ENCODE measurements around the gene GJB2. TPM values are rescaled to one million over a fixed set of nuclear protein-coding genes. Genes with fewer than 3 reads are reported as not detected.

GJB2 gene
- 0.44 TPM in 1 of 2 replicates, not detected in the other for total RNA-seq (2012; rRNA removed)

- Histone ChIP-seq H3K4me3 (ENCODE audit: low read length) (peak within 1 kb of the TSS; percentile 49), H3K36me3 (ENCODE audit: insufficient read depth, low read length) (no peaks in the 10 kb centered on the region), H3K27me3 (ENCODE audit: control insufficient read depth, insufficient read depth, low read length) (peaks cover 78% of the 10 kb centered on the region), H3K4me2 (ENCODE audit: low read length) (peak within 1 kb of the TSS; percentile 85), H3K4me1 (ENCODE audit: control insufficient read depth, insufficient read depth, low read length) (peaks cover 7% of the 10 kb centered on the region), H3K9ac (ENCODE audit: low read depth, low read length) (no peak within 1 kb of the TSS), H3K9me3 (replicated peaks; ENCODE audit: low read length) (no peaks in the 10 kb centered on the region)
Observed at GRCh38 chr13:20192836-20193161, at the start of gene GJB2. TSS of gene GJB2 (minus strand) at chr13:20192938. CDS start at chr13:20189581, 3,357 bp downstream.

GRCh38 chr13:20241593-20241992 is 48.9 kb upstream of the GJB2 start:
- H3K36me3 ChIP-seq (ENCODE audit: insufficient read depth, low read length) = no peaks in the 10 kb centered on the region
- H3K4me3 ChIP-seq (ENCODE audit: low read length) = no peak overlapping the region
- peaks cover 43% of the 10 kb centered on the region for H3K27me3 ChIP-seq (ENCODE audit: control insufficient read depth, insufficient read depth, low read length)

GRCh38 chr13:20239748-20240147 is 47.0 kb upstream of the GJB2 start:
- Histone ChIP-seq H3K4me2 (ENCODE audit: low read length) (no peak overlapping the region), H3K4me1 (ENCODE audit: control insufficient read depth, insufficient read depth, low read length) (no peaks in the 10 kb centered on the region), H3K36me3 (ENCODE audit: insufficient read depth, low read length) (no peaks in the 10 kb centered on the region), H3K9me3 (replicated peaks; ENCODE audit: low read length) (no peaks in the 10 kb centered on the region), H3K4me3 (ENCODE audit: low read length) (no peak overlapping the region), H3K9ac (ENCODE audit: low read depth, low read length) (no peak overlapping the region), H3K27me3 (ENCODE audit: control insufficient read depth, insufficient read depth, low read length) (peaks cover 55% of the 10 kb centered on the region)

More at GRCh38 chr13:20241593-20241992, 48.9 kb upstream of the GJB2 start:
- Histone ChIP-seq H3K4me2 (ENCODE audit: low read length) (no peak overlapping the region), H3K4me1 (ENCODE audit: control insufficient read depth, insufficient read depth, low read length) (no peaks in the 10 kb centered on the region), H3K9ac (ENCODE audit: low read depth, low read length) (no peak overlapping the region), H3K9me3 (replicated peaks; ENCODE audit: low read length) (no peaks in the 10 kb centered on the region)

- no peak overlapping the region for H3K9ac ChIP-seq (ENCODE audit: low read depth, low read length)
- H3K4me2 ChIP-seq (ENCODE audit: low read length) = no peak overlapping the region
- H3K4me1 ChIP-seq (ENCODE audit: control insufficient read depth, insufficient read depth, low read length) = peaks cover 5% of the 10 kb centered on the region
- peaks cover 75% of the 10 kb centered on the region for H3K27me3 ChIP-seq (ENCODE audit: control insufficient read depth, insufficient read depth, low read length)
- no peaks in the 10 kb centered on the region for H3K36me3 ChIP-seq (ENCODE audit: insufficient read depth, low read length)
- H3K4me3 ChIP-seq (ENCODE audit: low read length) = no peak overlapping the region
- no peaks in the 10 kb centered on the region for H3K9me3 ChIP-seq (replicated peaks; ENCODE audit: low read length)
Observed at GRCh38 chr13:20232556-20233277, 40.0 kb upstream of the GJB2 start.

GRCh38 chr13:20231839-20232555 is 39.3 kb upstream of the GJB2 start, which contains the start of gene GJB6:
TSS of gene GJB6 (minus strand) at chr13:20232319. CDS start at chr13:20223480, 8,839 bp downstream.
- H3K27me3 ChIP-seq (ENCODE audit: control insufficient read depth, insufficient read depth, low read length) = peaks cover 76% of the 10 kb centered on the region
- peak within 1 kb of the TSS; percentile 25 for H3K4me2 ChIP-seq (ENCODE audit: low read length)
- H3K9ac ChIP-seq (ENCODE audit: low read depth, low read length) = no peak within 1 kb of the TSS
- no peak within 1 kb of the TSS for H3K4me3 ChIP-seq (ENCODE audit: low read length)
- no peaks in the 10 kb centered on the region for H3K9me3 ChIP-seq (replicated peaks; ENCODE audit: low read length)
- H3K4me1 ChIP-seq (ENCODE audit: control insufficient read depth, insufficient read depth, low read length) = peaks cover 5% of the 10 kb centered on the region
- no peaks in the 10 kb centered on the region for H3K36me3 ChIP-seq (ENCODE audit: insufficient read depth, low read length)

- peaks cover 5% of the 10 kb centered on the region for H3K4me1 ChIP-seq (ENCODE audit: control insufficient read depth, insufficient read depth, low read length)
- peak overlapping the region; percentile 25 for H3K4me2 ChIP-seq (ENCODE audit: low read length)
- peaks cover 80% of the 10 kb centered on the region for H3K27me3 ChIP-seq (ENCODE audit: control insufficient read depth, insufficient read depth, low read length)
- no peaks in the 10 kb centered on the region for H3K36me3 ChIP-seq (ENCODE audit: insufficient read depth, low read length)
- H3K4me3 ChIP-seq (ENCODE audit: low read length) = no peak overlapping the region
- H3K9ac ChIP-seq (ENCODE audit: low read depth, low read length) = no peak overlapping the region
- H3K9me3 ChIP-seq (replicated peaks; ENCODE audit: low read length) = no peaks in the 10 kb centered on the region
Observed at GRCh38 chr13:20230913-20231838, 38.4 kb upstream of the GJB2 start.

GRCh38 chr13:20227730-20228129 is 35.0 kb upstream of the GJB2 start:
- peaks cover 81% of the 10 kb centered on the region for H3K27me3 ChIP-seq (ENCODE audit: control insufficient read depth, insufficient read depth, low read length)
- H3K4me3 ChIP-seq (ENCODE audit: low read length) = no peak overlapping the region
- no peaks in the 10 kb centered on the region for H3K9me3 ChIP-seq (replicated peaks; ENCODE audit: low read length)
- H3K4me1 ChIP-seq (ENCODE audit: control insufficient read depth, insufficient read depth, low read length) = peaks cover 5% of the 10 kb centered on the region
- H3K4me2 ChIP-seq (ENCODE audit: low read length) = no peak overlapping the region
- H3K36me3 ChIP-seq (ENCODE audit: insufficient read depth, low read length) = no peaks in the 10 kb centered on the region
- H3K9ac ChIP-seq (ENCODE audit: low read depth, low read length) = no peak overlapping the region

- Histone ChIP-seq H3K4me2 (ENCODE audit: low read length) (no peak overlapping the region), H3K9me3 (replicated peaks; ENCODE audit: low read length) (no peaks in the 10 kb centered on the region), H3K9ac (ENCODE audit: low read depth, low read length) (no peak overlapping the region), H3K27me3 (ENCODE audit: control insufficient read depth, insufficient read depth, low read length) (peaks cover 81% of the 10 kb centered on the region), H3K36me3 (ENCODE audit: insufficient read depth, low read length) (no peaks in the 10 kb centered on the region), H3K4me3 (ENCODE audit: low read length) (no peak overlapping the region), H3K4me1 (ENCODE audit: control insufficient read depth, insufficient read depth, low read length) (peaks cover 5% of the 10 kb centered on the region)
Observed at GRCh38 chr13:20227288-20227687, 34.5 kb upstream of the GJB2 start.

GRCh38 chr13:20222553-20222952 is 29.8 kb upstream of the GJB2 start:
- H3K9me3 ChIP-seq (replicated peaks; ENCODE audit: low read length) = no peaks in the 10 kb centered on the region
- H3K36me3 ChIP-seq (ENCODE audit: insufficient read depth, low read length) = no peaks in the 10 kb centered on the region
- no peak overlapping the region for H3K9ac ChIP-seq (ENCODE audit: low read depth, low read length)
- peaks cover 69% of the 10 kb centered on the region for H3K27me3 ChIP-seq (ENCODE audit: control insufficient read depth, insufficient read depth, low read length)
- no peaks in the 10 kb centered on the region for H3K4me1 ChIP-seq (ENCODE audit: control insufficient read depth, insufficient read depth, low read length)
- H3K4me2 ChIP-seq (ENCODE audit: low read length) = no peak overlapping the region
- no peak overlapping the region for H3K4me3 ChIP-seq (ENCODE audit: low read length)

GRCh38 chr13:20221772-20222171 is 29.0 kb upstream of the GJB2 start:
- Histone ChIP-seq H3K9me3 (replicated peaks; ENCODE audit: low read length) (no peaks in the 10 kb centered on the region), H3K9ac (ENCODE audit: low read depth, low read length) (no peak overlapping the region), H3K27me3 (ENCODE audit: control insufficient read depth, insufficient read depth, low read length) (peaks cover 69% of the 10 kb centered on the region), H3K4me3 (ENCODE audit: low read length) (no peak overlapping the region), H3K4me1 (ENCODE audit: control insufficient read depth, insufficient read depth, low read length) (no peaks in the 10 kb centered on the region), H3K4me2 (ENCODE audit: low read length) (no peak overlapping the region), H3K36me3 (ENCODE audit: insufficient read depth, low read length) (no peaks in the 10 kb centered on the region)

GRCh38 chr13:20219577-20219976 is 26.8 kb upstream of the GJB2 start:
- no peaks in the 10 kb centered on the region for H3K4me1 ChIP-seq (ENCODE audit: control insufficient read depth, insufficient read depth, low read length)
- H3K27me3 ChIP-seq (ENCODE audit: control insufficient read depth, insufficient read depth, low read length) = peaks cover 65% of the 10 kb centered on the region
- no peak overlapping the region for H3K9ac ChIP-seq (ENCODE audit: low read depth, low read length)
- H3K4me2 ChIP-seq (ENCODE audit: low read length) = no peak overlapping the region
- H3K4me3 ChIP-seq (ENCODE audit: low read length) = no peak overlapping the region
- H3K36me3 ChIP-seq (ENCODE audit: insufficient read depth, low read length) = no peaks in the 10 kb centered on the region
- H3K9me3 ChIP-seq (replicated peaks; ENCODE audit: low read length) = no peaks in the 10 kb centered on the region
